ENCODE results near the gene SH3PXD2B.

DNA sequence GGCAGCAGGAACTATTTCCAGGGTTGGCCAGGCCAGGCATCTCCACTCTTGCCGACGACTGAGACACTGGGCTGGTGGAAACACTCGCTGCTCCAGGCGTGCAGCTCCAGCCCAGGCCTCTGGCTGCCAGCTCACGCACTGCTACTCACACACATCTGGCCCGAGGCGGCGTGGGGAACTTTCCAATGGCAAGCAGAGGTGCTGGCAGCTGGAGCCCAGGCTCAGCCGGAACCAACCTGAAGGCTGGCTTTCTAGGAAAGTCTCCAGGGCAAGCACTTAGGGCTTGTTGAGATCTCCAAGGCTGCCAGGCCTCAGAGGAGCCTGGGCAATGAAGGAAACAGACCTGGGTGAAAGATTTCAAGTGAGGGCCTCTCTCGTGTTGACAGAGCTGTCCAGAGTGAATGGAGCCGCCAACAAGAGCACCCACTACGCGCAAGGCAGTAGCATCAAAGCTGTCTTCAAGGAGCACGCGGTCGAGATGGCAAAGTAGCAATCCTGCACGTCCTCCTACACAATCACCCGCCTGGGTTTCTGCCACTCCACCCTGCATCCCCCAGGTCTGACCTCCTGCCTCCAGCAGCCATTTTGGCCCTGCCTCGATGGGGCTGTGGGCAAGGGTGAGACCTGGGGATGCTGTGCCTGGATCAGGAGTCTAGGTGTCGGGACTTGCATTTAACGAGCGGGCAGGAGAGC is 14.4 kb downstream of the SH3PXD2B start:
- TF ChIP-seq EZH2phosphoT487 (IDR thresholded peaks at IDR 0.05; ENCODE audit: insufficient read depth, low read depth) = no peak
- TF ChIP-seq EZH2 (IDR thresholded peaks at IDR 0.05; ENCODE audit: insufficient read depth, poor library complexity, severe bottlenecking) = no peak
